Astrocyte (in vitro differentiated cells and primary cell): ENCODE measurements around the gene PARP9.

Source experiments
- EZH2 ChIP-seq: IDR thresholded peaks from 2 replicates; pipeline ENCODE4 v1.6.1; 2012; ENCODE audit warnings: mild to moderate bottlenecking, low read length, inconsistent platforms; ENCODE audit not compliant: insufficient read depth
- TF ChIP-seq, protein P1 (sequence below): IDR thresholded peaks from 2 replicates; pipeline ENCODE4 v1.5.1; 2011; ENCODE audit warnings: low read depth, mild to moderate bottlenecking, inconsistent platforms, low read length, moderate library complexity; ENCODE audit not compliant: insufficient read depth

DNA sequence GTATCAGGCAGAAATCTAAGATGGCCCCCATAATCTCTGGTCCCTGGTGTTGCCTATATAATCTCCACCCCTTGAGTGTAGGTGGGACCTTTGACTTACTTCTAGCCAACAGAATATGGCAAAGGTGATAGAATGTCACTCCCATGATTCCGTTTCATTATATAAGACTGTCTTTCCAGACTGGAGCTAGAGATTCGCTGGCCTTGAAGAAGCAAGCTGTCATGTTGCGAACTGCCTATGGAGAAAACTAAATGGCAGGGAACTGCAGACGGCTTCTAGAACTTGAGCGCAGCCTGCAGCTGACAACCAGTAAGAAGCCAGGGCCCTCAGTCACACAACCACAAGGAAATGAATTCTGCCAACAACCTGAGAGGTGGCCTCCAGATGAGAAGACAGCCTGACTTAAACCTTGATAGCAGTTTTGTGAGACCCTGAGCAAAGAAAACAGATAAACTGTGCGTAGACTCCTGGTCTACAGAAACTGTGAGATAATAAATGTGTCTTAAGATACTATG, 47.2 kb downstream of the PARP9 start:
- TF ChIP-seq, protein P1, sequence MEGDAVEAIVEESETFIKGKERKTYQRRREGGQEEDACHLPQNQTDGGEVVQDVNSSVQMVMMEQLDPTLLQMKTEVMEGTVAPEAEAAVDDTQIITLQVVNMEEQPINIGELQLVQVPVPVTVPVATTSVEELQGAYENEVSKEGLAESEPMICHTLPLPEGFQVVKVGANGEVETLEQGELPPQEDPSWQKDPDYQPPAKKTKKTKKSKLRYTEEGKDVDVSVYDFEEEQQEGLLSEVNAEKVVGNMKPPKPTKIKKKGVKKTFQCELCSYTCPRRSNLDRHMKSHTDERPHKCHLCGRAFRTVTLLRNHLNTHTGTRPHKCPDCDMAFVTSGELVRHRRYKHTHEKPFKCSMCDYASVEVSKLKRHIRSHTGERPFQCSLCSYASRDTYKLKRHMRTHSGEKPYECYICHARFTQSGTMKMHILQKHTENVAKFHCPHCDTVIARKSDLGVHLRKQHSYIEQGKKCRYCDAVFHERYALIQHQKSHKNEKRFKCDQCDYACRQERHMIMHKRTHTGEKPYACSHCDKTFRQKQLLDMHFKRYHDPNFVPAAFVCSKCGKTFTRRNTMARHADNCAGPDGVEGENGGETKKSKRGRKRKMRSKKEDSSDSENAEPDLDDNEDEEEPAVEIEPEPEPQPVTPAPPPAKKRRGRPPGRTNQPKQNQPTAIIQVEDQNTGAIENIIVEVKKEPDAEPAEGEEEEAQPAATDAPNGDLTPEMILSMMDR = no peak
- TF ChIP-seq EZH2 = no peak
